ENCODE results near the gene ZNF813. TPM values are rescaled to one million over a fixed set of nuclear protein-coding genes. Genes with fewer than 3 reads are reported as not detected.
A peak's percentile ranks its signal among the peaks of the same experiment; 100 is the strongest.

Gene ZNF813
- total RNA-seq, 6 experiments from 2014 or later: 0.74 to 1.6 (median 1.1) TPM

GRCh38 chr19:53537521-53538377 is 70.2 kb downstream of the ZNF813 start, which contains the start of gene ZNF331:
TSS of gene ZNF331 (plus strand) at chr19:53538145. CDS start at chr19:53569377, 31,232 bp downstream.
- H3K27me3 ChIP-seq: no peaks in the 10 kb centered on the region
- H3K27ac ChIP-seq: peak within 1 kb of the TSS; percentile 50 to 67 (median 59)
- intact Hi-C loops (cut with DNase I): no loop called here
- no peaks in the 10 kb centered on the region for H3K4me1 ChIP-seq
- TF ChIP-seq POLR2A (IDR thresholded peaks at IDR 0.05): peak; percentile 72
- TF ChIP-seq, protein P1, sequence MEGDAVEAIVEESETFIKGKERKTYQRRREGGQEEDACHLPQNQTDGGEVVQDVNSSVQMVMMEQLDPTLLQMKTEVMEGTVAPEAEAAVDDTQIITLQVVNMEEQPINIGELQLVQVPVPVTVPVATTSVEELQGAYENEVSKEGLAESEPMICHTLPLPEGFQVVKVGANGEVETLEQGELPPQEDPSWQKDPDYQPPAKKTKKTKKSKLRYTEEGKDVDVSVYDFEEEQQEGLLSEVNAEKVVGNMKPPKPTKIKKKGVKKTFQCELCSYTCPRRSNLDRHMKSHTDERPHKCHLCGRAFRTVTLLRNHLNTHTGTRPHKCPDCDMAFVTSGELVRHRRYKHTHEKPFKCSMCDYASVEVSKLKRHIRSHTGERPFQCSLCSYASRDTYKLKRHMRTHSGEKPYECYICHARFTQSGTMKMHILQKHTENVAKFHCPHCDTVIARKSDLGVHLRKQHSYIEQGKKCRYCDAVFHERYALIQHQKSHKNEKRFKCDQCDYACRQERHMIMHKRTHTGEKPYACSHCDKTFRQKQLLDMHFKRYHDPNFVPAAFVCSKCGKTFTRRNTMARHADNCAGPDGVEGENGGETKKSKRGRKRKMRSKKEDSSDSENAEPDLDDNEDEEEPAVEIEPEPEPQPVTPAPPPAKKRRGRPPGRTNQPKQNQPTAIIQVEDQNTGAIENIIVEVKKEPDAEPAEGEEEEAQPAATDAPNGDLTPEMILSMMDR (IDR thresholded peaks at IDR 0.05): peak in 1 of 4 donors; percentile 60
- peak within 1 kb of the TSS; percentile 51 to 65 (median 60) for H3K4me3 ChIP-seq
- ATAC-seq: peak; percentile 84 to 89 (median 88)
- DNase-seq: peak; percentile 79 to 89 (median 84)
- WGBS (ENCODE audit: insufficient coverage, low coverage, low lambda C conversion rate, missing lambda C conversion rate): 71% methylated on average over 13 of the region's 81 CpGs
- no peaks in the 10 kb centered on the region for H3K36me3 ChIP-seq
- no peaks in the 10 kb centered on the region for H3K9me3 ChIP-seq

- H3K4me3 ChIP-seq: peak overlapping the region; percentile 51 to 65 (median 60)
- peak; percentile 14 to 40 (median 19) for ATAC-seq
- no peaks in the 10 kb centered on the region for H3K9me3 ChIP-seq
- TF ChIP-seq POLR2A (IDR thresholded peaks at IDR 0.05): no peak
- TF ChIP-seq, protein P1 (IDR thresholded peaks at IDR 0.05): no peak
- WGBS (ENCODE audit: insufficient coverage, low coverage, low lambda C conversion rate, missing lambda C conversion rate): no CpG with 5 or more reads among the region's 36 CpGs
- no peaks in the 10 kb centered on the region for H3K4me1 ChIP-seq
- intact Hi-C loops (cut with DNase I): no loop called here
- no peak for DNase-seq
- H3K36me3 ChIP-seq: no peaks in the 10 kb centered on the region
- no peaks in the 10 kb centered on the region for H3K27me3 ChIP-seq
- H3K27ac ChIP-seq: peak overlapping the region; percentile 50 to 67 (median 59)
These were observed 71.0 kb downstream of the ZNF813 start for GRCh38 chr19:53538378-53539109.

- Histone ChIP-seq H3K9me3 (no peaks in the 10 kb centered on the region), H3K4me1 (no peaks in the 10 kb centered on the region), H3K27ac (no peak overlapping the region), H3K4me3 (no peak overlapping the region), H3K36me3 (no peaks in the 10 kb centered on the region), H3K27me3 (no peaks in the 10 kb centered on the region)
- DNase-seq (no peak), ATAC-seq (no peak)
- TF ChIP-seq POLR2A (IDR thresholded peaks at IDR 0.05): no peak
- TF ChIP-seq, protein P1 (IDR thresholded peaks at IDR 0.05): no peak
- intact Hi-C loops (cut with DNase I): no loop called here
- 97% methylated on average over 3 of the region's 4 CpGs for WGBS (ENCODE audit: insufficient coverage, low coverage, low lambda C conversion rate, missing lambda C conversion rate)
These were observed 72.6 kb downstream of the ZNF813 start for GRCh38 chr19:53540091-53540490.

DNA sequence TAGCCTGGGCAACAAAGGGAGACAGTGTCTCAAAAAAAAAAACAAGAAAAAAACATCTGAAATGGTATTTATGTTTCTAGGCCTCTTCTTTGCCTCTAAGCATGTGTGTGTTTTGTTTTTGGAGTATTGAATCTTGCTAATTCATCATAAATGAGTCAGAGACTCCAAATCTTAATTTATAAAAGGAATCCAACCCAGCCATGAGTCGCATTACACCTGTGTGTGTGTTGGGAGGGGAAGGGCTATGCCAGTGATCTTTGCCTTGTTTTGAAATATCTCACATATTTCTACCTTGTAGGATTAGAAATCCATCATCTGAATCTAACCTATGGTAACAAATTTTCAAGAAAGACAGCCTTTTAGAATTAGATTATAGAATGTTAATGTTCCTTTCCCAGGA is 74.4 kb downstream of the ZNF813 start:
- Histone ChIP-seq H3K9me3 (no peaks in the 10 kb centered on the region), H3K36me3 (no peaks in the 10 kb centered on the region), H3K27me3 (no peaks in the 10 kb centered on the region), H3K27ac (no peak overlapping the region), H3K4me3 (no peak overlapping the region), H3K4me1 (no peaks in the 10 kb centered on the region)
- DNase-seq (no peak), ATAC-seq (no peak)
- TF ChIP-seq, protein P1 (IDR thresholded peaks at IDR 0.05): no peak
- TF ChIP-seq POLR2A (IDR thresholded peaks at IDR 0.05): no peak
- WGBS (ENCODE audit: insufficient coverage, low coverage, low lambda C conversion rate, missing lambda C conversion rate): 100% methylated on average over 1 of the region's 1 CpG
- intact Hi-C loops (cut with DNase I): no loop called here
